ENCODE data around the gene SMIM14.
"Not testable (repeated sequence)": the region's sequence is repeated elsewhere in the genome, so short reads cannot be mapped to it uniquely, and the experiment has no call there.

Gene SMIM14

GRCh38 chr4:39539089-39539611, 99.5 kb downstream of the SMIM14 start:
- Histone ChIP-seq H3K23ac (ENCODE audit: low read length) (no peak overlapping the region), H3K79me2 (ENCODE audit: control insufficient read depth, insufficient read depth, low read length) (no peaks in the 10 kb centered on the region), H2BK120ac (ENCODE audit: low read depth, low read length) (no peak overlapping the region), H3K9ac (ENCODE audit: low read length) (no peak overlapping the region), H3K79me1 (ENCODE audit: low read length) (no peaks in the 10 kb centered on the region), H4K8ac (ENCODE audit: low read depth, low read length) (no peak overlapping the region), H3K4me2 (ENCODE audit: low read length) (no peak overlapping the region), H3K27me3 (ENCODE audit: insufficient read depth, low read length, poor library complexity) (no peaks in the 10 kb centered on the region), H2AK5ac (ENCODE audit: low read length) (no peak overlapping the region), H2BK15ac (replicated peaks; ENCODE audit: low read depth) (no peak overlapping the region), H3K56ac (ENCODE audit: low read length) (no peak overlapping the region), H3K18ac (ENCODE audit: low read length) (no peak overlapping the region), H4K5ac (ENCODE audit: low read length) (no peak overlapping the region), H3K36me3 (ENCODE audit: control insufficient read depth, insufficient read depth, low read length) (no peaks in the 10 kb centered on the region), H3K27ac (ENCODE audit: low read depth, low read length) (no peak overlapping the region), H2BK5ac (ENCODE audit: low read length) (no peak overlapping the region), H3K4me1 (ENCODE audit: control insufficient read depth, low read depth, low read length) (no peaks in the 10 kb centered on the region), H3K4me3 (ENCODE audit: low read length) (no peak overlapping the region), H3K4ac (ENCODE audit: low read depth, low read length) (no peak overlapping the region)
- no peak for DNase-seq
- no CpG with 5 or more reads among the region's 5 CpGs for WGBS (ENCODE audit: extremely low coverage, insufficient coverage, low lambda C conversion rate)

DNA sequence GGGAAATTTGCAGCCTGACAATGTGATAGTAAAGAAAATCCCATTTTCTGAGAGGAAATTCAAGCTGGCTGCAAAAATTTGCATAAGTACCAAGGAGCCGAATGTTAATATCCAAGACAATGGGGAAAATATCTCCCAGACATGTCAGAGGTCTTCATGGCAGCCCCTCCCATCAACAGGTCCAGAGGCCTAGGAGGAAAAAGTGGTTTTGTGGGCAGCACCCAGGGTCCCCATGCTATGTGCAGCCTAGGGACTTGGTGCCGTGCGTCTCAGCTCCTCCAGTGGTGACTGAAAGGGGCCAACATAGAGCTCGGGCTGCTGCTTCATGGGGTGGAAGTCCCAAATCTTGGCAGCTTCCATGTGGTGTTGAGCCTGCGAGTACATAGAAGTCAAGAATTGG, 105.1 kb downstream of the SMIM14 start:
- H3K23ac ChIP-seq (ENCODE audit: low read length): no peak overlapping the region
- no peak overlapping the region for H2BK15ac ChIP-seq (replicated peaks; ENCODE audit: low read depth)
- no peak overlapping the region for H2AK5ac ChIP-seq (ENCODE audit: low read length)
- H3K18ac ChIP-seq (ENCODE audit: low read length): no peak overlapping the region
- no peak overlapping the region for H2BK5ac ChIP-seq (ENCODE audit: low read length)
- H3K27me3 ChIP-seq (ENCODE audit: insufficient read depth, low read length, poor library complexity): no peaks in the 10 kb centered on the region
- no peak overlapping the region for H3K4me3 ChIP-seq (ENCODE audit: low read length)
- H3K27ac ChIP-seq (ENCODE audit: low read depth, low read length): no peak overlapping the region
- H3K4me2 ChIP-seq (ENCODE audit: low read length): no peak overlapping the region
- DNase-seq: no peak
- H3K79me1 ChIP-seq (ENCODE audit: low read length): no peaks in the 10 kb centered on the region
- no peak overlapping the region for H4K8ac ChIP-seq (ENCODE audit: low read depth, low read length)
- no peak overlapping the region for H3K4ac ChIP-seq (ENCODE audit: low read depth, low read length)
- no peak overlapping the region for H3K56ac ChIP-seq (ENCODE audit: low read length)
- WGBS (ENCODE audit: extremely low coverage, insufficient coverage, low lambda C conversion rate): no CpG with 5 or more reads among the region's 5 CpGs
- H3K36me3 ChIP-seq (ENCODE audit: control insufficient read depth, insufficient read depth, low read length): no peaks in the 10 kb centered on the region
- no peaks in the 10 kb centered on the region for H3K4me1 ChIP-seq (ENCODE audit: control insufficient read depth, low read depth, low read length)
- no peak overlapping the region for H4K5ac ChIP-seq (ENCODE audit: low read length)
- no peak overlapping the region for H3K9ac ChIP-seq (ENCODE audit: low read length)
- peaks cover 1% of the 10 kb centered on the region for H3K79me2 ChIP-seq (ENCODE audit: control insufficient read depth, insufficient read depth, low read length)
- H2BK120ac ChIP-seq (ENCODE audit: low read depth, low read length): no peak overlapping the region

DNA sequence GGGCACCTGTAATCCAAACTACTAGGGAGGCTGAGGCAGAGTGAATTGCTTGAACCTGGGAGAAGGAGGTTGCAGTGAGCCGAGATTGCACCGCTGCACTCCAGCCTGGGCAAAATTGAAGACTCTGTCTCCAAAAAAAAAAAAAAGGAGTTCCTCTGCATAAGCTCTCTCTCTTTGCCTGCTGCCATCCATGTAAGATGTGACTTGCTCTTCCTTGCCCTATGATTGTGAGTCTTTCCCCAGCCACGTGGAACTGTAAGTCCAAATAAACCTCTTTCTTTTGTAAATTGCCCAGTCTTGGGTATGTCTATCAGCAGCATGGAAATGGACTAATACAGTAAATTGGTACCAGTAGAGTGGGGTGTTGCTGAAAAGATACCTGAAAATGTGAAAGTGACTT, 106.4 kb downstream of the SMIM14 start:
- not testable (repeated sequence) for H2AK5ac ChIP-seq (ENCODE audit: low read length); H2BK120ac ChIP-seq (ENCODE audit: low read depth, low read length); H3K56ac ChIP-seq (ENCODE audit: low read length); H3K36me3 ChIP-seq (ENCODE audit: control insufficient read depth, insufficient read depth, low read length); H3K4me3 ChIP-seq (ENCODE audit: low read length); H3K23ac ChIP-seq (ENCODE audit: low read length); H3K79me2 ChIP-seq (ENCODE audit: control insufficient read depth, insufficient read depth, low read length); H4K5ac ChIP-seq (ENCODE audit: low read length); H2BK5ac ChIP-seq (ENCODE audit: low read length); H3K4me1 ChIP-seq (ENCODE audit: control insufficient read depth, low read depth, low read length); H3K27me3 ChIP-seq (ENCODE audit: insufficient read depth, low read length, poor library complexity); H2BK15ac ChIP-seq (replicated peaks; ENCODE audit: low read depth); H3K79me1 ChIP-seq (ENCODE audit: low read length); H3K18ac ChIP-seq (ENCODE audit: low read length); H3K27ac ChIP-seq (ENCODE audit: low read depth, low read length); H3K9ac ChIP-seq (ENCODE audit: low read length); H3K4me2 ChIP-seq (ENCODE audit: low read length); H3K4ac ChIP-seq (ENCODE audit: low read depth, low read length); DNase-seq; H4K8ac ChIP-seq (ENCODE audit: low read depth, low read length)
- no CpG with 5 or more reads among the region's 3 CpGs for WGBS (ENCODE audit: extremely low coverage, insufficient coverage, low lambda C conversion rate)

- H3K4me3 ChIP-seq (ENCODE audit: low read length): no peak overlapping the region
- H4K5ac ChIP-seq (ENCODE audit: low read length): no peak overlapping the region
- H3K56ac ChIP-seq (ENCODE audit: low read length): no peak overlapping the region
- no peak overlapping the region for H3K23ac ChIP-seq (ENCODE audit: low read length)
- no peak overlapping the region for H3K18ac ChIP-seq (ENCODE audit: low read length)
- no peak overlapping the region for H2BK120ac ChIP-seq (ENCODE audit: low read depth, low read length)
- no peak overlapping the region for H3K4me2 ChIP-seq (ENCODE audit: low read length)
- WGBS (ENCODE audit: extremely low coverage, insufficient coverage, low lambda C conversion rate): no CpG with 5 or more reads among the region's 3 CpGs
- DNase-seq: no peak
- H3K79me2 ChIP-seq (ENCODE audit: control insufficient read depth, insufficient read depth, low read length): peaks cover 11% of the 10 kb centered on the region
- no peak overlapping the region for H2BK15ac ChIP-seq (replicated peaks; ENCODE audit: low read depth)
- H2BK5ac ChIP-seq (ENCODE audit: low read length): no peak overlapping the region
- H3K27me3 ChIP-seq (ENCODE audit: insufficient read depth, low read length, poor library complexity): no peaks in the 10 kb centered on the region
- no peak overlapping the region for H2AK5ac ChIP-seq (ENCODE audit: low read length)
- no peak overlapping the region for H3K27ac ChIP-seq (ENCODE audit: low read depth, low read length)
- H3K9ac ChIP-seq (ENCODE audit: low read length): no peak overlapping the region
- H3K4ac ChIP-seq (ENCODE audit: low read depth, low read length): no peak overlapping the region
- no peaks in the 10 kb centered on the region for H3K36me3 ChIP-seq (ENCODE audit: control insufficient read depth, insufficient read depth, low read length)
- no peak overlapping the region for H4K8ac ChIP-seq (ENCODE audit: low read depth, low read length)
- H3K4me1 ChIP-seq (ENCODE audit: control insufficient read depth, low read depth, low read length): no peaks in the 10 kb centered on the region
- no peaks in the 10 kb centered on the region for H3K79me1 ChIP-seq (ENCODE audit: low read length)
Measured at GRCh38 chr4:39530682-39531081, 108.0 kb downstream of the SMIM14 start.

- Histone ChIP-seq H3K9ac (ENCODE audit: low read length) (no peak overlapping the region), H2BK120ac (ENCODE audit: low read depth, low read length) (no peak overlapping the region), H3K23ac (ENCODE audit: low read length) (no peak overlapping the region), H2AK5ac (ENCODE audit: low read length) (no peak overlapping the region), H3K18ac (ENCODE audit: low read length) (no peak overlapping the region), H3K4me1 (ENCODE audit: control insufficient read depth, low read depth, low read length) (no peaks in the 10 kb centered on the region), H3K36me3 (ENCODE audit: control insufficient read depth, insufficient read depth, low read length) (no peaks in the 10 kb centered on the region), H2BK5ac (ENCODE audit: low read length) (no peak overlapping the region), H3K27me3 (ENCODE audit: insufficient read depth, low read length, poor library complexity) (no peaks in the 10 kb centered on the region), H2BK15ac (replicated peaks; ENCODE audit: low read depth) (no peak overlapping the region), H4K8ac (ENCODE audit: low read depth, low read length) (no peak overlapping the region), H3K56ac (ENCODE audit: low read length) (no peak overlapping the region), H3K4ac (ENCODE audit: low read depth, low read length) (no peak overlapping the region), H3K27ac (ENCODE audit: low read depth, low read length) (no peak overlapping the region), H3K4me3 (ENCODE audit: low read length) (no peak overlapping the region), H3K4me2 (ENCODE audit: low read length) (no peak overlapping the region), H3K79me1 (ENCODE audit: low read length) (peaks cover 3% of the 10 kb centered on the region), H3K79me2 (ENCODE audit: control insufficient read depth, insufficient read depth, low read length) (peaks cover 18% of the 10 kb centered on the region), H4K5ac (ENCODE audit: low read length) (no peak overlapping the region)
- no peak for DNase-seq
- WGBS (ENCODE audit: extremely low coverage, insufficient coverage, low lambda C conversion rate): no CpG with 5 or more reads among the region's 2 CpGs
Measured at GRCh38 chr4:39529534-39529933, 109.1 kb downstream of the SMIM14 start.

DNA sequence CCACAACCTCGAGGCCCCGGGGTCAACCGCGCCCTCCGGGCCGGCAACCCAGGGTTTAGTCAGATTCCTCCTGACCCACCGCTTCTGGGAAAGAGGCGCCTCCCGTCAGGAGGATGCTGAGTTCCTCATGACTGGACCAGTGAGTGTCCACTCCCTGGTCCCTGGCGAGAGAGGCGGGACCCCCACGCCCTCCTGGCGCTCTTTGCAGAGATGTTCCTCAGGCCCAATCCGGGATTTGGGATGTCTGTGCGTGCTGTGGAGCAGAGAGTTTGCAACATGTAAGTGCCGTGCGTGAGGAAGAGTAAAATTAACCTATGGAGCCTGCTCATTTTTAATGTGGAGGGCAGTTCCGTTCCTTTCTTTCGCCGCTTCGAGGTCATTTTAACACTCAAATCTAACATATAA, 110.6 kb downstream of the SMIM14 start:
- H3K79me1 ChIP-seq (ENCODE audit: low read length): peaks cover 5% of the 10 kb centered on the region
- peak overlapping the region; percentile 86 for H3K4me3 ChIP-seq (ENCODE audit: low read length)
- H3K79me2 ChIP-seq (ENCODE audit: control insufficient read depth, insufficient read depth, low read length): peaks cover 24% of the 10 kb centered on the region
- H3K9ac ChIP-seq (ENCODE audit: low read length): peak overlapping the region; percentile 88
- H3K23ac ChIP-seq (ENCODE audit: low read length): no peak overlapping the region
- no peak overlapping the region for H2AK5ac ChIP-seq (ENCODE audit: low read length)
- no peak overlapping the region for H2BK15ac ChIP-seq (replicated peaks; ENCODE audit: low read depth)
- H4K5ac ChIP-seq (ENCODE audit: low read length): no peak overlapping the region
- peak overlapping the region; percentile 46 for H3K18ac ChIP-seq (ENCODE audit: low read length)
- peak overlapping the region; percentile 34 for H3K4me2 ChIP-seq (ENCODE audit: low read length)
- no peak overlapping the region for H3K4ac ChIP-seq (ENCODE audit: low read depth, low read length)
- H3K27ac ChIP-seq (ENCODE audit: low read depth, low read length): peak overlapping the region; percentile 94
- H4K8ac ChIP-seq (ENCODE audit: low read depth, low read length): no peak overlapping the region
- no peak overlapping the region for H2BK5ac ChIP-seq (ENCODE audit: low read length)
- no peaks in the 10 kb centered on the region for H3K27me3 ChIP-seq (ENCODE audit: insufficient read depth, low read length, poor library complexity)
- H3K36me3 ChIP-seq (ENCODE audit: control insufficient read depth, insufficient read depth, low read length): no peaks in the 10 kb centered on the region
- DNase-seq: no peak
- peak overlapping the region; percentile 98 for H3K56ac ChIP-seq (ENCODE audit: low read length)
- no peaks in the 10 kb centered on the region for H3K4me1 ChIP-seq (ENCODE audit: control insufficient read depth, low read depth, low read length)
- H2BK120ac ChIP-seq (ENCODE audit: low read depth, low read length): no peak overlapping the region
- no CpG with 5 or more reads among the region's 21 CpGs for WGBS (ENCODE audit: extremely low coverage, insufficient coverage, low lambda C conversion rate)
